AG10803 (cell line): ENCODE data around the gene COG1.

ENCODE experiments used
- DNase-seq: peaks from one replicate; pipeline ENCODE4 v3.0.0; 2010; ENCODE audit warnings: low read depth
- H3K4me3 ChIP-seq: 2 replicates; pipeline ENCODE4 v1.5.1; 2011; ENCODE audit warnings: mild to moderate bottlenecking, low read length, control low read depth
- TF ChIP-seq, protein P1 (sequence below): conservative IDR thresholded peaks from 2 replicates; pipeline ENCODE4 v1.5.1; 2011; ENCODE audit warnings: mild to moderate bottlenecking, low read length, control low read depth, inconsistent platforms

The COG1 gene

DNA sequence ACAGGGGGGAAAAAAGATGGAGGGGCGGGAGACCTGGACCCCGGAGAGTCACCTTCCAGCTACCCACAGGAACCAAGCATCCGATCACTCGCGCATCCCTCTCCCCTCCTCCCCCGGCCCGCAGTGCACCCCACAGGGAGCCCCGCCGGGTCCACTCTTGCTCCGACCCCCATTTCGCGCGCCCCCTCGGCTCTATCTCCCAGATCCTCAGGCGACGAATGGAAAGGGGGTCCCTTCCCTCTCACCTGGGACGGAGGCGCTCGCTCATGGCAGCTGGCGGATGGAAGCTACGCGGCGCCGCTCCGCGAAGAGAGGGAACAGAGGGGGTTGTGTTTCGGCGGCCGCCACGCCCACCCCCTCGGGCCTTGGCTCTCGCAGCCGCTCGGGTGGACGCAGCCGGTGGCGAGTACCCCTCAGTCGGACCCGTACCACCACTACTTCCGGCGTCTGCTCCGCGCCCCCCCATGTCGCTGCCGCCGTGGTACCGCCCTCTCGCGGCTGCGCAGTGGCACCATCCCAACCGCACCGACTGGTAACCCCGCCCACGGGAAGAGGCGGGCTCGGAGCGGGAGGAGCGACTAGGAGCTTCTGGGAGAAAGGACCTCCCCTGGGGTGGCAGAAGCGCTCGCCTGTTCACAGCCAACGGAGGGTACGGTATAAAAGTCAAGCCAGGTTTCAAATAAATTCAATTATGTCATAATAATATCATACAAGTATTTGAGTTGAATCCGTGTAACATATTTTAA is 39.2 kb downstream of the COG1 start:
- DNase-seq, result peak; percentile 91
- H3K4me3 ChIP-seq, result peak overlapping the region; percentile 89
- TF ChIP-seq, protein P1, sequence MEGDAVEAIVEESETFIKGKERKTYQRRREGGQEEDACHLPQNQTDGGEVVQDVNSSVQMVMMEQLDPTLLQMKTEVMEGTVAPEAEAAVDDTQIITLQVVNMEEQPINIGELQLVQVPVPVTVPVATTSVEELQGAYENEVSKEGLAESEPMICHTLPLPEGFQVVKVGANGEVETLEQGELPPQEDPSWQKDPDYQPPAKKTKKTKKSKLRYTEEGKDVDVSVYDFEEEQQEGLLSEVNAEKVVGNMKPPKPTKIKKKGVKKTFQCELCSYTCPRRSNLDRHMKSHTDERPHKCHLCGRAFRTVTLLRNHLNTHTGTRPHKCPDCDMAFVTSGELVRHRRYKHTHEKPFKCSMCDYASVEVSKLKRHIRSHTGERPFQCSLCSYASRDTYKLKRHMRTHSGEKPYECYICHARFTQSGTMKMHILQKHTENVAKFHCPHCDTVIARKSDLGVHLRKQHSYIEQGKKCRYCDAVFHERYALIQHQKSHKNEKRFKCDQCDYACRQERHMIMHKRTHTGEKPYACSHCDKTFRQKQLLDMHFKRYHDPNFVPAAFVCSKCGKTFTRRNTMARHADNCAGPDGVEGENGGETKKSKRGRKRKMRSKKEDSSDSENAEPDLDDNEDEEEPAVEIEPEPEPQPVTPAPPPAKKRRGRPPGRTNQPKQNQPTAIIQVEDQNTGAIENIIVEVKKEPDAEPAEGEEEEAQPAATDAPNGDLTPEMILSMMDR, result no peak; the same call in 1 of the 2 replicates

DNA sequence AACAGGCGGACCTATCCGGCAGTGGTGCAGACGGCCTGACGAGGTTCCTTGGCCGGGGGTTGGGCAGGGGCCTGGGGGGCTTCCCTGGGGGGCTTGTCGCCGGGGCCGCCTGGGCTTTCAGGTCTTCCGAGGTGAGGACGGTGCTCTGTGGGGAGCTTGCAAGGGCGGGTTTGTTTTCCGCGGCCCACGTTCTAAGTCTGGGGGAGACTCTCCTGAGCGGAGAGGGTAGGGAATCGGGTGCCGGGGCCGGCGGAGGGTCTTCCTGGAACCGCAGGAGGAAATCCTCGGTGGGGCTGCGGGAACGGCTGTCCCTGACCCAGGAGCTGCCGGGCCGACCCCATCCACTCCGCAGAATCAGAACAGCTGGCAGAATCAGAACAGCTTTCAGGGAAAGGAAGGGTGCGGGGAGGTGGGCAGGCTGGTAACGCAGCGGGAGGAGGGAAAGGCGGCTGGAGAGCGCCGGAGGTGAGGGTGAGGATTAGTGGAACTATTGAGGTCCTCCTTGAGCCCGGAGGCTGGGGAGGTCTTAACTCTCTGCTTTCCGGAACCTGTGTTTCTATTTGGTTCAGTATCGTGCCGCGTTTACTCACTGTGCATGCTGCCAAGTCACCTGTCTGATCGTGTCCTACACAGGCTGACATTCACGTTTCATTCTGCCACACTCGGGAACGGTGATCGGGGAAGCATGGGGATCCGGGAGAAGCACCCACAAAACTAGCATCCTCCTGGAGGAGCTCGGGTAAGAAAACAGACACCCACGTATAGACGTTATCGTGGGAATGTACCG is 39.9 kb downstream of the COG1 start:
- DNase-seq, result peak; percentile 15
- H3K4me3 ChIP-seq, result peak overlapping the region; percentile 89
- TF ChIP-seq, protein P1, result no peak

DNA sequence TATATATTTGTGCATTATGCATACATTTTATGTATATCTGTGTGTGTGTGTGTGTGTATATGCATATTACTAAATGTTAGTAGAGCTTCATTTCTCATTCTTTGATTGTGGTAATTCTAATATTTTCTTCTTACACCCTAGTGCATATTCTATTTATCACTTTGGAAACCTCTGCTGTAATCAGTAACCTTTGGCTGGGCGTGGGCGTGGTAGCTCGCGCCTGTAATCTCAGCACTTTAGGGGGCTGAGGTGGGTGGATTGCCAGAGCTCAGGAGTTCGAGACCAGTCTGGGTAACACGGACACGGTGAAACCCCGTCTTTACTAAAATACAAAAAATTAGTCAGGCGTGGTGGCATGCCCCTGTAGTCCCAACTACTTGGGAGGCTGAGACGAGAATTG is 41.9 kb downstream of the COG1 start:
- DNase-seq, result no peak
- H3K4me3 ChIP-seq, result no peak overlapping the region
- TF ChIP-seq, protein P1, result no peak

DNA sequence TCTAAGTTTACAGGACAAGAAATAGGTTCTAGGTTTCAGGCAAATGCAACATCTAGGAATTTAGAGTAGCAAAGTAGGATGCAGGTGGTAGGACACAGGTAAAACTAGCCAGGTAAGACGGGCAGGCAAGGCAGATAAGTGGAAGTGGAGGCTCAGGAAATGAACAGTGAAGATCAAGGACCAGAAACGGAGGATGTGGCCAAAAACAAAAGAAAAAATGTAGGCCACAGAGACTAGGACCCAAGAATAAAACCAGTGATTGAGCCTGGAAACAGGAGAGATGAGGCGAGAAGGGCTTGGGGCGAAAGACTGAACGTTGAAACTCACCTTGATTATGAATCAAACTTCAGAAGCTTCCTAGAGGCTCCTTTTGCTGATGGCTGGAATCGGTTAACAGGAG is 44.9 kb downstream of the COG1 start:
- DNase-seq, result no peak
- TF ChIP-seq, protein P1, result no peak
- H3K4me3 ChIP-seq, result no peak overlapping the region

DNA sequence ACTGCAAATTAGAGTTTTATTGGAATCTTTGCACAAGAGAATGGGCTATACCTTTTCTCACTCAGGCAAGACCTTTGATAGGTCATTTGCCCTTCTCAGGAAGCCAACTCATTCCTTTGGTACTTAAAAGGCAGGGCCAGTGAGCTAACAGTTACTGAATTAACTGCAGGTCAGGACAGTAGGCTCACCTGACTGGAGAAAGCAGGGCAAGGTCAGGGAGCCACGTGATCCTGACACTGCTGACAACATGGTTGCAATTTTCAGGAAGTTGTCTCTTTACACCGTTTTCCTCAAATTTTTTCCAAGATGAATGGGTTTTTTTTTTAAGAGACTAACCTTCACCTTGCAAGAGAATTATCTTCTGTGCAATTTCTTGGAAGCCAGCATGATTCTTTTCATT is 47.7 kb downstream of the COG1 start:
- DNase-seq, result no peak
- no peak overlapping the region for H3K4me3 ChIP-seq
- TF ChIP-seq, protein P1, result no peak

DNA sequence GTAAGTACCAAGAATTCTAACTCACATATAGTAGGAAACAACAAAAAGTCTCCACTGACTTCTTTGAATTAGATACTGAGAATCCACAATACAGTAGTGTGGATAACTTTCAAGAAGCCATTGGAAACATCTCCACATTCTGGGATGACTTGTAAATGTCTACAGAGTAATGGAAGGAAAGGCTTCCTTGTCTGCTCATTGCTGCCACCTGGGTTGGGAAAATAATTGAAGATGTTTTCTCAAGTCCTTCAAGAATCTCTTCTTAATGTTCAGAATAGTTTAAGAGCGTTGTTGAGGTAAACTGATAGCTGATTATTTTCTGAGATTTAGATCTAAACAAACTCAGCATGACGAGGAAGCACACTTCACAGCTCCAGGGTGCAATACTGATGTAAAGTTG is 54.9 kb downstream of the COG1 start:
- TF ChIP-seq, protein P1, result peak; percentile 38
- H3K4me3 ChIP-seq, result no peak overlapping the region
- peak; percentile 19 for DNase-seq

DNA sequence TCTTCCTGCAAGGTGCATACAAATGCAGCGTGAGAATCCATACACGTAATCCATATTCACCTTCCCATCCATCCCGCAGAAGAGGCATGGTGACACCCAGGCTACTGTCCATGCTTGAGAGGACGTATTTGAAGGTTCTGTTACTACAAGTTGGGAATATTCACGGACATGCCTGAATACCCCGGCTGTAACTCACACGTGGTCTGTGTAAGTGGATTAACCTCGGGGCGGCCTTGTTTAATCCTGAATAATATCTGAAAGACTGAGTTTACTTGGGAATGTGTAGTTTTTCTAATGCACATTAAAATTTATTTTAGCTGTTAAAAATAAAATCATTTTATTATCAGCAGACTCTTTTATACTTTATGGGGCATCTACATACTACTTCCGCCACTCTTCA is 55.7 kb downstream of the COG1 start:
- TF ChIP-seq, protein P1, result no peak
- H3K4me3 ChIP-seq, result no peak overlapping the region
- DNase-seq, result no peak
